K562 (cell line): ENCODE measurements around the gene ABLIM1. TPM values are rescaled to one million over a fixed set of nuclear protein-coding genes. Genes with fewer than 3 reads are reported as not detected.

Experiments
- ATAC-seq: fragments of 200-7000 bp; cut with Tn5 transposase; 3 replicates; pipeline ENCODE4 v1.9.1; 2020; ENCODE audit warnings: moderate library complexity
- BruUV-seq: library from RNA; stranded (reverse); fragments of 400-500 nt; replicated peaks from 2 replicates; lab custom pipeline; 2021; lab: Mats Ljungman, UMichigan
- CTCF ChIA-PET: fragments of 300-600 bp; formaldehyde crosslinking; extraction: SDS; loops from one replicate; lab custom pipeline; 2021; ENCODE audit warnings: low intra/inter-chr PET ratio; lab: Yijun Ruan, JAX
- POLR2A ChIA-PET: fragments of 300-600, 350-650 bp; sonication (Branson Sonifier 250); formaldehyde crosslinking; extraction: SDS; loops from one replicate; lab custom pipeline; 2021; ENCODE audit warnings: antibody characterized with exemption, inconsistent platforms; lab: Yijun Ruan, JAX
- DNase-seq, 4 experiments: peaks; one replicate each; pipeline versions ENCODE4 v3.0.0 to v3.0.0-alpha.2; 2011 to 2018; ENCODE audit warnings: low spot score in 3 of 4, mixed read lengths in 3 of 4; ENCODE audit errors: extremely low read depth in 1 of 4
- FAIRE-seq: peaks from 2 replicates; lab custom pipeline; 2011; peaks lifted over from hg19 to GRCh38; lab: Jason Lieb, UNC
- H2AFZ ChIP-seq: 2 replicates; pipeline ENCODE4 v1.6.0; 2011; ENCODE audit warnings: low read depth, low read length, control low read depth, inconsistent platforms
- H3K27ac ChIP-seq: fragments of 200-600 bp; 3 replicates; pipeline ENCODE4 v1.8.0; 2011; ENCODE audit warnings: low read depth, mild to moderate bottlenecking, control low read depth, inconsistent platforms, low read length, moderate library complexity, mixed read lengths; ENCODE audit errors: extremely low read depth
- H3K27me3 ChIP-seq, 2 experiments: fragments of 300-600 bp in 1 of 2; 2 replicates in 1 of 2; 3 replicates in 1 of 2; pipeline versions ENCODE4 v1.6.0 to v1.8.0; 2011; ENCODE audit warnings: inconsistent platforms in 2 of 2, low read length in 2 of 2, mild to moderate bottlenecking in 1 of 2, mixed read lengths in 1 of 2, moderate library complexity in 1 of 2; ENCODE audit not compliant: control insufficient read depth in 2 of 2, insufficient read depth in 2 of 2
- H3K36me3 ChIP-seq: fragments of 300-600 bp; 3 replicates; pipeline ENCODE4 v1.8.0; 2011; ENCODE audit warnings: mild to moderate bottlenecking, low read length, inconsistent platforms; ENCODE audit not compliant: control insufficient read depth, insufficient read depth
- H3K4me1 ChIP-seq, 2 experiments: fragments of 200-600 bp in 1 of 2; replicated peaks in 1 of 2; 2 replicates in 1 of 2; 3 replicates in 1 of 2; pipeline versions ENCODE4 v1.5.1 to v1.8.0; 2011; ENCODE audit warnings: inconsistent platforms in 2 of 2, low read length in 2 of 2, mild to moderate bottlenecking in 1 of 2, mixed read lengths in 1 of 2, moderate library complexity in 1 of 2; ENCODE audit not compliant: control insufficient read depth in 2 of 2, insufficient read depth in 2 of 2
- H3K4me2 ChIP-seq: 2 replicates; pipeline ENCODE4 v1.6.1; 2011; ENCODE audit warnings: low read length, control low read depth, inconsistent platforms, mixed read lengths; ENCODE audit not compliant: insufficient read depth
- H3K4me3 ChIP-seq: fragments of 200-600 bp; sonication (generic), shearing (Covaris generic); 2 replicates; pipeline ENCODE4 v1.5.1; 2016; ENCODE audit warnings: control low read depth, inconsistent platforms
- H3K79me2 ChIP-seq: fragments of 200-600 bp; 3 replicates; pipeline ENCODE4 v1.8.0; 2011; ENCODE audit warnings: low read length, inconsistent platforms; ENCODE audit not compliant: control insufficient read depth, insufficient read depth
- H3K9ac ChIP-seq, 2 experiments: 2 replicates each; pipeline versions ENCODE4 v1.6.0 to v1.6.1; 2011; ENCODE audit warnings: low read depth in 2 of 2, low read length in 2 of 2, control low read depth in 1 of 2, inconsistent platforms in 1 of 2, mild to moderate bottlenecking in 1 of 2, mixed read lengths in 1 of 2; ENCODE audit not compliant: insufficient read depth in 1 of 2
- H3K9me1 ChIP-seq: one replicate; pipeline ENCODE4 v1.6.0; 2011; ENCODE audit warnings: inconsistent platforms, mild to moderate bottlenecking, low read length, moderate library complexity; ENCODE audit not compliant: control insufficient read depth, insufficient read depth
- H3K9me3 ChIP-seq: replicated peaks from 2 replicates; pipeline ENCODE4 v1.5.1; 2011; ENCODE audit warnings: low read depth, low read length, inconsistent platforms; ENCODE audit not compliant: control insufficient read depth, insufficient read depth
- H4K20me1 ChIP-seq: replicated peaks from 2 replicates; pipeline ENCODE4 v1.6.1; 2011; ENCODE audit warnings: low read length, inconsistent platforms, mixed read lengths; ENCODE audit not compliant: control insufficient read depth, insufficient read depth
- ATF1 ChIP-seq, 2 experiments: fragments of 450-650 bp in 1 of 2; IDR thresholded peaks; 2 replicates each; pipeline ENCODE4 v1.6.1; 2016; ENCODE audit warnings: missing compliant biosample characterization in 1 of 2, missing genetic modification characterization in 1 of 2
- CCAR2 ChIP-seq: fragments of 200-400 bp; formaldehyde crosslinking; IDR thresholded peaks from 2 replicates; pipeline ENCODE4 v1.6.1; 2017; ENCODE audit warnings: mild to moderate bottlenecking, low read depth, low read length
- CHD2 ChIP-seq: IDR thresholded peaks from 2 replicates; pipeline ENCODE4 v1.6.1; 2011; ENCODE audit warnings: low read depth, low read length
- CREB1 ChIP-seq, 2 experiments: sonication (generic) in 1 of 2; formaldehyde crosslinking in 1 of 2; IDR thresholded peaks; 2 replicates each; pipeline versions ENCODE4 v1.6.1 to v1.8.0; 2012 to 2022; ENCODE audit warnings: inconsistent platforms in 1 of 2, mild to moderate bottlenecking in 1 of 2, missing genetic modification reagents in 1 of 2, moderate library complexity in 1 of 2
- CXXC5 ChIP-seq: fragments of 250-450 bp; sonication (Bioruptor Pico); IDR thresholded peaks from 2 replicates; pipeline ENCODE4 v1.8.0; 2022; ENCODE audit warnings: inconsistent platforms, mild to moderate bottlenecking, moderate library complexity
- EP300 ChIP-seq: IDR thresholded peaks from 2 replicates; pipeline ENCODE4 v1.6.1; 2012; ENCODE audit warnings: low read length, improper control_type of control experiment
- KLF1 ChIP-seq: fragments of 450-650 bp; IDR thresholded peaks from 2 replicates; pipeline ENCODE4 v1.6.1; 2016; ENCODE audit warnings: missing genetic modification characterization, missing compliant biosample characterization
- NUFIP1 ChIP-seq: fragments of 450-650 bp; IDR thresholded peaks from 2 replicates; pipeline ENCODE4 v1.6.1; 2018; ENCODE audit not compliant: partially characterized antibody
- PHB2 ChIP-seq: fragments of 450-650 bp; IDR thresholded peaks from 2 replicates; pipeline ENCODE4 v1.6.1; 2017; ENCODE audit warnings: low read depth
- PML ChIP-seq: IDR thresholded peaks from 2 replicates; pipeline ENCODE4 v1.6.1; 2012; ENCODE audit warnings: low read length, inconsistent platforms
- POLR2G ChIP-seq: fragments of 200-400 bp; formaldehyde crosslinking; IDR thresholded peaks from 2 replicates; pipeline ENCODE4 v1.6.1; 2017; ENCODE audit warnings: low read depth, mild to moderate bottlenecking, antibody characterized with exemption, low read length, moderate library complexity
- PPARD ChIP-seq: fragments of 250-450 bp; sonication (Bioruptor Pico); IDR thresholded peaks from 2 replicates; pipeline ENCODE4 v1.8.0; 2022; ENCODE audit warnings: inconsistent platforms, mild to moderate bottlenecking, moderate library complexity
- RFX1 ChIP-seq: fragments of 450-650 bp; IDR thresholded peaks from 2 replicates; pipeline ENCODE4 v1.6.1; 2016; ENCODE audit warnings: mild to moderate bottlenecking, moderate library complexity
- SLC30A9 ChIP-seq: fragments of 250-450 bp; sonication (Bioruptor Pico); IDR thresholded peaks from 2 replicates; pipeline ENCODE4 v1.8.0; 2022; ENCODE audit warnings: mild to moderate bottlenecking, moderate library complexity
- WHSC1 ChIP-seq: IDR thresholded peaks from one replicate; pipeline ENCODE4 v1.6.1; 2012; ENCODE audit warnings: low read length, control low read depth, inconsistent platforms
- ZFP36 ChIP-seq: fragments of 150-350 bp; IDR thresholded peaks from 2 replicates; pipeline ENCODE4 v1.6.1; 2018; ENCODE audit warnings: low read length, low read depth; ENCODE audit not compliant: partially characterized antibody
- ZNF263 ChIP-seq: sonication (generic); formaldehyde crosslinking; IDR thresholded peaks from 2 replicates; pipeline ENCODE4 v1.8.0; 2022; ENCODE audit warnings: mild to moderate bottlenecking, missing genetic modification reagents, borderline replicate concordance
- ZNF324 ChIP-seq: fragments of 250-450 bp; sonication (Bioruptor Pico); IDR thresholded peaks from 2 replicates; pipeline ENCODE4 v1.4.0; 2020; ENCODE audit warnings: mild to moderate bottlenecking
- ZNF668 ChIP-seq: fragments of 250-450 bp; sonication (Bioruptor Pico); IDR thresholded peaks from 2 replicates; pipeline ENCODE4 v1.8.0; 2022; ENCODE audit warnings: mild to moderate bottlenecking, inconsistent platforms
- WGBS: fragments of 100-300 bp; shearing (Covaris generic); methylation state at CpG from one replicate; pipeline ENCODE4 v1.1.6; 2016; ENCODE audit warnings: low coverage, mixed read lengths; ENCODE audit not compliant: insufficient coverage; ENCODE audit errors: missing lambda C conversion rate; 5-methylcytosine and 5-hydroxymethylcytosine counted together
- in situ Hi-C: fragments of 300-500 bp; cut with MboI; formaldehyde crosslinking; loops from 4 replicates; pipeline ENCODE4 v1.15.0; 2018; ENCODE audit warnings: inconsistent platforms, mixed read lengths
- intact Hi-C: fragments of 100-400 bp; cut with micrococcal nuclease; formaldehyde crosslinking; loops from 2 replicates; pipeline ENCODE4 v1.14.2; 2022
- polyA plus RNA-seq, 8 experiments: library from polyadenylated mRNA; depleted of rRNA in 4 of 8; stranded (reverse) in 5 of 8; unstranded in 3 of 8; fragments of >200 nt; fragmentation: Nextera tagmentation in 2 of 8; fragmentation: Illumina TruSeq in 1 of 8; extraction: Ambion mirVana in 2 of 8; extraction: Trizol in 1 of 8; gene quantifications; 2 replicates each; pipeline versions ENCODE4 v1.2.1 to v1.2.3, GENCODE V29; 2011 to 2014; ENCODE audit warnings: inconsistent platforms in 1 of 8, missing spikeins in 1 of 8
- total RNA-seq, 7 experiments: library from RNA; depleted of rRNA in 6 of 7; stranded (reverse); fragments of >200 nt in 6 of 7; fragmentation: Illumina TruSeq in 2 of 7; extraction: Trizol in 2 of 7; gene quantifications; 2 replicates each; pipeline versions ENCODE4 v1.2.1 to v1.2.3, GENCODE V29; 2011 to 2021; ENCODE audit warnings: low replicate concordance in 1 of 7
- TF ChIP-seq, protein P1 (sequence below): sonication (generic); formaldehyde crosslinking; IDR thresholded peaks from 2 replicates; pipeline ENCODE4 v1.8.1; 2022; ENCODE audit warnings: missing genetic modification reagents

The ABLIM1 gene
- total and polyA plus RNA-seq, 9 of the 15 experiments (the other 6 are each of a cell fraction or from before 2014, with no cell fraction given) = 0.07 to 0.49 (median 0.14) TPM; not detected in 6

DNA sequence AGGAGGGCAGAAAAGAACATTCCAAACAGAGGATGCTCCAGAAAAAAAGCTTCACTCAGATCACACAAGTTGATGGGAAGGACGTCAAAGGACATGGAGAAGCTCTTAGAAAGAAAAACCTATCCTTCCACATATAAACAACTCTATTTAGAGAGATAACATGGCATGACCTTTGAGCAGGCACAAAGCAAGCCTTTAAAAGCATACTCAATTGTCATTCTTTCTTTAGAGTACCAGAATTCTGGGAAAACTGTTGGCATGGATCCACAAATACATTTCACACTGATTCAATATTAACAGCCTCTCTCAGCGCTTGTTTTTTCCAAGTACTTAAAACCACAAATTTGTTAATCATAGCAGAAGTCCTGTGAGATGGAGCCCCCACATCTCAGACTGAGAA, 7.3 kb upstream of the ABLIM1 start:
- Histone ChIP-seq H3K79me2 (no peaks in the 10 kb centered on the region), H3K27me3 (no peaks in the 10 kb centered on the region), H3K4me3 (no peak overlapping the region), H3K36me3 (no peaks in the 10 kb centered on the region), H3K4me2 (no peak overlapping the region), H3K9ac (no peak overlapping the region), H3K27ac (no peak overlapping the region), H3K9me1 (no peaks in the 10 kb centered on the region), H2AFZ (no peak overlapping the region), H3K9me3 (no peaks in the 10 kb centered on the region), H4K20me1 (no peaks in the 10 kb centered on the region), H3K4me1 (no peaks in the 10 kb centered on the region)
- ATAC-seq (no peak), DNase-seq (no peak), FAIRE-seq (no peak)
- ChIA-PET POLR2A (no interaction called here), CTCF (no interaction called here)
- intact Hi-C loops = no loop called here
- in situ Hi-C loops = no loop called here
- 6% methylated on average over 2 of the region's 2 CpGs for WGBS
- TF ChIP-seq PHB2 (no peak), ZNF263 (no peak), CREB1 (IDR thresholded peaks at IDR 0.05) (no peak), CREB1 (CRISPR knock-in tag; IDR thresholded peaks at IDR 0.05) (no peak)
- no TSS peak for BruUV-seq

DNA sequence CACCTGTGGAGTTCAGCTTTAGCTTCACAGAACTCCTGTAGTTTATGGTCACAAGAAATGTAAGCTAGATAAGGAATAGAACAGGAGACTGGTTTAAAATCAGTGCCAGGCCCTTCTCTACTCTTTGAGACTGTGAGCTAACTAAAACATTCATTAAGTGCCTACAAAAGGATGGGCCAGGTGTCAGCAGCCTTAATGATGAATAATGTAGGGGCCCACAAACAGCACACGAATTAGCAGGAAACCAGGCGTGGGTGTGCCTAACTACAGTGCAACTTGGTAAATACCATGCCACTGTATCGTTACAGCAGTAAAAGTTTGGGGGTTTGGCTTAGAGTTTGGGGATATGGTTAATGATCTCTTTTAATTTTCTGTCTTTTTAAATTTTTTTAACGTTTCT, 6.1 kb upstream of the ABLIM1 start:
- Histone ChIP-seq H2AFZ (no peak overlapping the region), H3K27ac (no peak overlapping the region), H3K4me1 (no peaks in the 10 kb centered on the region), H3K4me2 (no peak overlapping the region), H3K9me1 (no peaks in the 10 kb centered on the region), H3K9ac (no peak overlapping the region), H3K9me3 (no peaks in the 10 kb centered on the region), H3K79me2 (no peaks in the 10 kb centered on the region), H4K20me1 (no peaks in the 10 kb centered on the region), H3K4me3 (no peak overlapping the region), H3K36me3 (no peaks in the 10 kb centered on the region), H3K27me3 (no peaks in the 10 kb centered on the region)
- 0% methylated on average over 4 of the region's 4 CpGs for WGBS
- in situ Hi-C loops (no loop called here), intact Hi-C loops (no loop called here)
- ChIA-PET CTCF (no interaction called here), POLR2A (no interaction called here)
- no peak for DNase-seq
- ATAC-seq = no peak
- BruUV-seq = no TSS peak
- no peak for FAIRE-seq
- no peak for TF ChIP-seq WHSC1
- no peak for TF ChIP-seq RFX1
- no peak for TF ChIP-seq POLR2G
- no peak for TF ChIP-seq CXXC5 (CRISPR knock-in tag)
- no peak for TF ChIP-seq ZNF668 (CRISPR knock-in tag)
- TF ChIP-seq PPARD = no peak
- TF ChIP-seq PML = no peak
- no peak for TF ChIP-seq EP300
- no peak for TF ChIP-seq ZNF324 (CRISPR knock-in tag)
- TF ChIP-seq NUFIP1 = no peak
- TF ChIP-seq KLF1 (tag) = no peak
- no peak for TF ChIP-seq SLC30A9 (CRISPR knock-in tag)
- no peak for TF ChIP-seq CCAR2
- TF ChIP-seq CHD2 = no peak
- TF ChIP-seq ZFP36 = no peak
- TF ChIP-seq ATF1 (CRISPR knock-in tag; IDR thresholded peaks at IDR 0.05) = no peak
- no peak for TF ChIP-seq ATF1 (tag; IDR thresholded peaks at IDR 0.05)
- TF ChIP-seq, protein P1, sequence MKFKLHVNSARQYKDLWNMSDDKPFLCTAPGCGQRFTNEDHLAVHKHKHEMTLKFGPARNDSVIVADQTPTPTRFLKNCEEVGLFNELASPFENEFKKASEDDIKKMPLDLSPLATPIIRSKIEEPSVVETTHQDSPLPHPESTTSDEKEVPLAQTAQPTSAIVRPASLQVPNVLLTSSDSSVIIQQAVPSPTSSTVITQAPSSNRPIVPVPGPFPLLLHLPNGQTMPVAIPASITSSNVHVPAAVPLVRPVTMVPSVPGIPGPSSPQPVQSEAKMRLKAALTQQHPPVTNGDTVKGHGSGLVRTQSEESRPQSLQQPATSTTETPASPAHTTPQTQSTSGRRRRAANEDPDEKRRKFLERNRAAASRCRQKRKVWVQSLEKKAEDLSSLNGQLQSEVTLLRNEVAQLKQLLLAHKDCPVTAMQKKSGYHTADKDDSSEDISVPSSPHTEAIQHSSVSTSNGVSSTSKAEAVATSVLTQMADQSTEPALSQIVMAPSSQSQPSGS (CRISPR knock-in tag) = no peak
